Stimulated activated naive CD8-positive, alpha-beta T cell treated with anti-CD3 and anti-CD28 coated beads, Interleukin-15, Interleukin-2, amounts not matched to agents 100 ng/mL and 50 ng/mL, for 24 hours (primary cell): ENCODE data around the gene MYH11.

Experiments used
- H3K27ac Mint-ChIP-seq: one replicate; pipeline ENCODE4 v1.8.0; 2021; ENCODE audit warnings: mild to moderate bottlenecking, mixed read lengths
- H3K27me3 Mint-ChIP-seq: one replicate; pipeline ENCODE4 v1.8.0; 2021; ENCODE audit warnings: mixed read lengths
- H3K36me3 Mint-ChIP-seq: one replicate; pipeline ENCODE4 v1.8.0; 2021; ENCODE audit warnings: low read depth, mixed read lengths
- H3K4me1 Mint-ChIP-seq: one replicate; pipeline ENCODE4 v1.8.0; 2021; ENCODE audit warnings: low read depth, mixed read lengths
- H3K4me3 Mint-ChIP-seq: one replicate; pipeline ENCODE4 v1.8.0; 2021; ENCODE audit warnings: mild to moderate bottlenecking, mixed read lengths
- H3K9me3 Mint-ChIP-seq: one replicate; pipeline ENCODE4 v1.8.0; 2021; ENCODE audit warnings: mixed read lengths

Gene MYH11

DNA sequence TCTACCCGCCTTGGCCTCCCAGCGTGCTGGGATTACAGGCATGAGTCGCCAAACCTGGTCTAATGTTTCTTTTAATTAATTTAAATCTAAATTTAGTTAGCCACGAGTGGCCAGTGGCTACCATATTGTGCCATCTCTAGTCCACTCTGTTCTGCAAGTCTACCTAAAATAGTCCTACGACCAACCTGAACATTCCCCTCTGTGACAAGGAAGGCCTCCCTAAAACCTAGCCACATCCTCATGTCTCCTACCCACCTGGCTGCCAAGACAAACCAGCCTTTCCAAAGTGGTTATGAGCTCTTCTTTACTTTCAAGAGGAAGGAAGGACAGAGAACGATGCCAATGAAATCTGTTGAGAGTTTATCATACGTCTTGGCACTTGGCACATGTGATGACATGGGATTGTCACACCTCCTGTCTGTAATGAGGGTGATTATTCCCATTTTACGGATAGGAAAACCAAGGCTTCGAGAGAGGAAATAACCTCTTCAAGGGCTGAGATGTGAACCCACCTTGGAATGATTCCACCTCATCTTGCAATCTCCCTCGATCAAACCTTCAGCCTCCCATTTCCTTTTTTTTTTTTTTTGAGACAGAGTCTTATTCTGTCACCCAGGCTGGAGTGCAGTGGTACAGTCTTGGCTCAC lies 19.7 kb downstream of the MYH11 start:
- H3K36me3 Mint-ChIP-seq = no peaks in the 10 kb centered on the region
- H3K27ac Mint-ChIP-seq = no peak overlapping the region
- no peaks in the 10 kb centered on the region for H3K9me3 Mint-ChIP-seq
- peaks cover 8% of the 10 kb centered on the region for H3K4me1 Mint-ChIP-seq
- H3K27me3 Mint-ChIP-seq = no peaks in the 10 kb centered on the region
- no peak overlapping the region for H3K4me3 Mint-ChIP-seq

DNA sequence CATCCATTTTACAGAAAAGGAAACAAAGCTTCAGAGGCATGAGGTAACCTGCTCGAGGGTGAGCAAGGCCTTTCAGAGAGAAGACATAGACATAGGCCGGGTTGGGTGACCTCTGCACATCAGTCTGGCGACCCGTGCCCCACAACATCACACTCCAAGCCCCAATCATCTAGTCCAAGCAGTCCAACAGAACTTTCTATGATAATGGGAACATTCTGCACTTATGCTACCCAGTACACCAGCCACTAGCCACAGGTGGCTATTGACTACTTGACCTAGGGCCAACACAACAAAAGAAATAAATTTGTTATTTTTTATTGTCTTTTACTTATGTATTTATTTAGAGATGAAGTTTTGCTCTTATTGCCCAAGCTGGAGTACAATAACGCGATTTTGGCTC lies 20.8 kb downstream of the MYH11 start:
- Mint-ChIP-seq H3K36me3 (no peaks in the 10 kb centered on the region), H3K27ac (no peak overlapping the region), H3K4me1 (peaks cover 8% of the 10 kb centered on the region), H3K4me3 (no peak overlapping the region), H3K9me3 (no peaks in the 10 kb centered on the region), H3K27me3 (no peaks in the 10 kb centered on the region)

DNA sequence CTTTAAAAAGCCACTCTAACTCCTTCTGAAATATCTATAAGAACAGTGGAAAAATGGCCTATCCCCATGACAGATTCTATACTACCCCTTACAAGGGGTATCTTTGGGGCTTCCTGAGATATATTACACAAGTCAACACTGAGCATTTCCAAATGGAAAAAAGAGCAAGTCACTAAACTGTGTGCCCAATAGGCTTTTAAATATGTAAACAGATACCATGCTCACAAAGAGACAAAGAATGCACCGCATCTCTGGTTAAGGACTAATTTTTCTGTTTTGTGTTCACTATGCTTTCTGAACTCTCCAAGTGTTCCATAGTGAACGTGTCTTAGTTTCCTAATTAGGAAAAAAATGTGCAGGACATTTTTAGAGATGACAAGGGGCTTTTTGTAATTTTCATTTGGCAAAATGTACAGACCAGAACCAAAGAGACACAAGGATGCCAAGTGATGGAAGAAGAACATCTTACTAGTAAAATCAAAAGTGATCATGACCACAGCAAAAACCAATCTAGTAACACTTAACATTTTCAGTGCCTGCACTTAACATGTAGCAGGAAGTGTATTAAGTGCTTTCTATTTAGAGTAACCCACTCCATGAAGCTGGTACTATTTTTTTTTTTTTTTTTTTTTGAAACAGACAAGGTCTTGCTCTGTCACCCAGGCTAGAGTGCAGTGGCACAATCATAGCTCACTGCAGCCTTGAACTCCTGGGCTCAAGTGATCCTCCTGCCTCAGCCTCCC lies 21.5 kb downstream of the MYH11 start:
- H3K27ac Mint-ChIP-seq = no peak overlapping the region

DNA sequence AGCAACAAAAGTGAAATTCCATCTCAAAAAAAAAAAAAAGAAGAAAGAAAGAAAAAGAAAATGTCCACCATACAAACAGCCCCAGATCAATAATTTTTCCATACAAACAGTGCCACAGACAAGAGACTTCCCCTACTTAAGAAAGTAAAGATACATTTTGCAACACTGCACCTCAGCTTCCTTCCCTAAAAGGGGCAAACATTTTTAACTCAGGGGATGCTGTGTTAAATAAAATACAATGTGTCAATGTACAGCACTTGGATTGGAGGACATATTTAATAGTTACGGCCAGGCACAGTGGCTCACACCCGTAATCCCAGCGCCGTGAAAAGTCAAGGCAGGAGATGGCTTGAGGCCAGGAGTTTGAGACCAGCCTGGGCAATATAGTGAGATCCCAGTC lies 22.3 kb downstream of the MYH11 start:
- H3K4me3 Mint-ChIP-seq = no peak overlapping the region
- peaks cover 8% of the 10 kb centered on the region for H3K4me1 Mint-ChIP-seq
- no peaks in the 10 kb centered on the region for H3K36me3 Mint-ChIP-seq
- peak overlapping the region; percentile 21 for H3K27ac Mint-ChIP-seq
- no peaks in the 10 kb centered on the region for H3K9me3 Mint-ChIP-seq
- no peaks in the 10 kb centered on the region for H3K27me3 Mint-ChIP-seq

More for the DNA sequence above, 21.5 kb downstream of the MYH11 start:
- Mint-ChIP-seq H3K9me3 (no peaks in the 10 kb centered on the region), H3K4me3 (no peak overlapping the region), H3K27me3 (no peaks in the 10 kb centered on the region), H3K4me1 (peaks cover 8% of the 10 kb centered on the region), H3K36me3 (no peaks in the 10 kb centered on the region)

DNA sequence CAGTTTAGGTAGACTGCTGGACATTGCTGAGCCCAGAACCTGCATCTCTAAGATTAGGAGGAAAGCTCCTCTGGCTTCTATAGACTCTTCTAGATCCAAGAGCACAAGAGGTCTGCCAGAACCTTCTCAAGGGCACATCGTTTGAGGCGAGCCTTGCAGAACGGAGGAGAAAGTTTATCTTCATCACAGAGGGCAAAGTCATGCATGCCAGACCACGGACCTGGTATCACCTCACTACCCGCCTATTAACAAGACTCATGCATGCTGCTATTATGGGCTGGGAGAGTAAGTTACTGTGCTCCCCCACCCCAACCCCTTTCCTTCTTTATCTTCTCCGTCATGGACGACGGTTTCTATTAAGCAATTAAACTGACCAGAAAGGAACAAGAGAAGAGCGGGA lies 23.3 kb downstream of the MYH11 start:
- Mint-ChIP-seq H3K27me3 (no peaks in the 10 kb centered on the region), H3K9me3 (no peaks in the 10 kb centered on the region), H3K27ac (no peak overlapping the region), H3K4me3 (no peak overlapping the region), H3K4me1 (peaks cover 8% of the 10 kb centered on the region), H3K36me3 (no peaks in the 10 kb centered on the region)

DNA sequence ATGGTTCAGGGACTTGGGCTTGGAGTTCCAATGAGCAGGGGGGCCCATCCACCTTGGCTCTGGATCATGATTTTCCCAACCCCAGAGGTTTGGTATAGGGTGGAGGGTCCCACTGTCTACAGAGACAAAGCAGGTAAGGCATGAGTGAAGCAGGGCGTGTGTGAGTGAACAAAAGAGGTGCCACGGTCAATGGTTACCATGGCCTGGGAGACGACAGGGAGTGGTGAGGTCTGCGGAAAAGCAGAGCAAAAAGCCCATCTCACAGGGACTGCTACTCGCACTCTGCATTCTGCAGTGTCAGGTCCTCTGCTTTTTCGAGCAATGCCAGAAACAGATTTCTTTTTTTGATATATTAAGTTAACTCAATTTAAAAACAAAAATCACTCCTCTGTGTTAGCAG lies 24.6 kb downstream of the MYH11 start:
- H3K36me3 Mint-ChIP-seq = no peaks in the 10 kb centered on the region
- H3K9me3 Mint-ChIP-seq = no peaks in the 10 kb centered on the region
- H3K27me3 Mint-ChIP-seq = no peaks in the 10 kb centered on the region

DNA sequence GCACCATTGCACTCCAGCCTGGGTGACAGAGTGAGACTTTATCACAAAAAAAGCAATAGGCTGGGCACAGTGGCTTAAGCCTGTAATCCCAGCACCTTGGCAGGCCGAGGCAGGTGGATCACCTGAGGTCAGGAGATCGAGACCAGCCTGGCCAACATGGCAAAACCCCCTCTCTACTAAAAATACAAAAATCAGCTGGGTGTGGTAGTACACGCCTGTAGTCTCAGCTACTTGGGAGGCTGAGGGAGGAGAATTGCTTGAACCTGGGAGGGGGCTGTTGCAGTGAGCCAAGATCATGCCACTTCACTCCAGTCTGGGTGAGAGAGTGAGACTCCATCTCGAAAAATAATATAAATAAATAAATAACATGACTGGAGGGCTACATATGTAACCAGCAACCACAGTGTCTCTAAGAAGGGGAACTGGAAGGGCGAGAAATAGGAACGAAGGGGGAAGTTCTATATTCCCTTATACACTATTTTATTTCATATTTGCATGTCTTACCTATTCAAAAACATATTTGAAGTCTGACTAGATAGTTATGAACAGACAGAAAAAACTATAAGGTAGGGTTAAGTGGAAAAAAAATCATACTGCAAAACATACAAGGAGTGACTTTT lies 25.9 kb downstream of the MYH11 start:
- Mint-ChIP-seq H3K9me3 (no peaks in the 10 kb centered on the region), H3K27me3 (no peaks in the 10 kb centered on the region), H3K27ac (no peak overlapping the region), H3K4me1 (peaks cover 8% of the 10 kb centered on the region), H3K4me3 (no peak overlapping the region), H3K36me3 (no peaks in the 10 kb centered on the region)

More for the DNA sequence above, 24.6 kb downstream of the MYH11 start:
- H3K4me1 Mint-ChIP-seq = peaks cover 8% of the 10 kb centered on the region
- no peak overlapping the region for H3K4me3 Mint-ChIP-seq
- H3K27ac Mint-ChIP-seq = no peak overlapping the region

DNA sequence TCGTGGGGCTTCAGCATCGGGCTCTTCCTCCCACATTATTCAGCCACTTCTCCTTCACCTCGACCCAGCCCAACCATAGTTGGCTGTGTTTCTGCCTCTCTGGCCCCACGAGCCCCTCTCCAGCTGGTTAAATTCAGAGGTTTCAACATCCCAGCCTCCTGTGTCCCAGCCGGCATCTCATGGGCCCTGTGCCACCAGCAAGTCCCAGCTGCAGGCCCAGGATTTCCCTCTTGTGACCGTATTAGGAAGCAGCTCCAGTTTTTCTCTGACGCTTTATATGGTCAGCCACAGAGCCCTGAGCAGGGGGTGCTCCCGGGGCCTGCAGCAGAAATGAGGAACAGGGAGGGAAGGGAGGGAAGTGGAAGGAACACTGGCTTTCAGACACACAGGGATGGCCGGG lies 27.4 kb downstream of the MYH11 start:
- Mint-ChIP-seq H3K27ac (no peak overlapping the region), H3K9me3 (no peaks in the 10 kb centered on the region), H3K4me3 (no peak overlapping the region), H3K4me1 (no peaks in the 10 kb centered on the region), H3K36me3 (no peaks in the 10 kb centered on the region), H3K27me3 (no peaks in the 10 kb centered on the region)

DNA sequence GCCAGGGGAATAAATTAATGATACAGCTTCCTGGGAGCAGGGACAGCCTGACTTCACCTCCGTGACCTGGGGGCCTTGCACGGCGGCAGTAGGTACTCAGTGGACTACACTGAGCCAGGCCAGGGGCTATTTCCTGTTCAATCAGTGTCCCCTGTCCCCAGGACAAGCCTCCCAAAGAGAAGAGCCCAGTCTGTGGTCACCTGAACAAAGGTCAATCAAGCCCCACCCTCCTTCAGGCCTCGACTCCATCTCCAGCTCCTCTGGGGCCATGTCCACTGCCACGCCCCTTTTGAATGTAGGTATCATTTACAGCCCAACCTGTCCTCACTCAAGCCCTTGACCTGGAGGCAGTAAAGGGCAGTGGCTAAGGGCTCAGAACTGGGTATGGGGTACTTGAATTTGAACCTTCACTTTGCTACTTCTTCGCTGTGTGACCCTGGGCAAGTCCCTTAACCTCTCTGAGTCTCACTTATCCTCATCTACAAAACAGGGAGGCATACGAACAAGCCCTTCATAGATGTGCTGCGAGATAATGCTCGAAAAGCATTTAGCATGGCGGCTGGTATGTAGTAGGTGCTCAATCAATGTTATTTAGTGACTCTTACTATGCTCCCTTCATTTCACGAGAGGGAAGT lies 29.0 kb downstream of the MYH11 start:
- H3K4me3 Mint-ChIP-seq = no peak overlapping the region
- H3K27me3 Mint-ChIP-seq = no peaks in the 10 kb centered on the region
- no peaks in the 10 kb centered on the region for H3K9me3 Mint-ChIP-seq
- no peaks in the 10 kb centered on the region for H3K36me3 Mint-ChIP-seq
- no peaks in the 10 kb centered on the region for H3K4me1 Mint-ChIP-seq
- no peak overlapping the region for H3K27ac Mint-ChIP-seq

DNA sequence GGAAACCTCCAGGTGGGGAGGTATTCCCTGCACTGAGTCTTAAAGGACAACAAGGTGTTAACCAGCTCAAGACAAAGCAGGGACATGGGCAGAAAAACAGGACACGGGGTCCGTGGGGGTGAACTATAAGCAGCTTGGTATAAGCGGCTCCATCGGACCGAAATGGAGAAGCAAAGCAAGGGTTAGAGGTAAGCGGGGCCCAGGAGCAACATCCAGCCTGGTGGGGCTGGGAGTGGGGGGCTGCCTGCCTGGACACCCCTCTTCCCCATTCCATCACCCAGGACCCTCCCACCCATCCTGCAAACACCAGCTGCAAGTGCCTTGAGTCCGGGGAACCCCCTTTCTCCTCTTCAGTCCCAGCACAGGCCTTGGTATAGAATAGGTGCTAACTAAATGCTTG lies 29.5 kb downstream of the MYH11 start:
- H3K4me3 Mint-ChIP-seq = no peak overlapping the region
- H3K27me3 Mint-ChIP-seq = no peaks in the 10 kb centered on the region
- no peaks in the 10 kb centered on the region for H3K36me3 Mint-ChIP-seq
- no peaks in the 10 kb centered on the region for H3K9me3 Mint-ChIP-seq
- H3K27ac Mint-ChIP-seq = no peak overlapping the region
- no peaks in the 10 kb centered on the region for H3K4me1 Mint-ChIP-seq

DNA sequence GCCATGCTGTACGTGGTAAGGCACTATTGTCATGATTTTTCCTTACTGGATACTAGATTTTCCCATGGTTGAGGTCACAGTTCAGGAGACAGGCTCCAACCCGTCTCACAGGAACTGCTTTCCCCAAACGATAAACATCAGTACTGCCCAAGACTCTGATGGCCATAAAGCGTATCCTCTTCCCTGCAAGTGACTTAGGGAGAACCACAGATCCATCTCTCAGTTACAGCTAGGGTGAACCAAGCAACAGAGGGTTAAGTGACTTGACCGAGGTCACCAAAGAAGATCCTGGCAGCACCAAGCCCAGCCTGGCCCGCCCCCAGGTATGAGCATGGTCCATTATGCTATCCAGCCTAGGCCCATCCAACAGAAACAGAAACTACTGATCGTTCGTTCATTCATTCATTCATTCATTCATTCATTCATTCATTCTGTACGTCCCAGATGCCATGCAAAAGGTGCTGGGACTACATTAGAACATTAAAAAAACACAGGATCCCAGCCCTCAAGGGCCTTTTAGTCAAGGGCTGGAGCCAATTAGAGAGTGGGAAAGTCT lies 31.0 kb downstream of the MYH11 start:
- Mint-ChIP-seq H3K27ac (no peak overlapping the region), H3K27me3 (no peaks in the 10 kb centered on the region), H3K36me3 (no peaks in the 10 kb centered on the region), H3K9me3 (no peaks in the 10 kb centered on the region), H3K4me3 (no peak overlapping the region), H3K4me1 (no peaks in the 10 kb centered on the region)

DNA sequence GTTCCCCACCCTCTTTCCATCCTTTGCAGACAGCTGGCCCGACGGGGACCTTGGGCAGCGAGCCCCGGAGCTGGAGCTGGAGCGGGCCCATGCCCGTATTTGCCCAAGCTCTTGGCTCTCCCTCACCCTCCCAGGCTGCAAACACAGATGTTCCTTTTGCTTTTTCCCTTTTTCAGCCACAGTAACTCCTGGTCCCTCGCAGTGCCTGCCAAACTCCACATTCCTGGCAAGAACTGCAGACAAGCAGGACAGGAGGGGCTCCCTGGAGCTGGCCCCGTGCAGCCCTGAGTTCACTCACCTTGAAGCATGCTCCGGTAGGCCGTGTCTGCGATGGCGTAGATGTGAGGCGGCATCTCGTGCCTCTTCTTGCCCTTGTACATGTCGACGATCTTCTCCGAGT lies 33.9 kb downstream of the MYH11 start:
- no peak overlapping the region for H3K4me3 Mint-ChIP-seq
- no peaks in the 10 kb centered on the region for H3K9me3 Mint-ChIP-seq
- no peaks in the 10 kb centered on the region for H3K4me1 Mint-ChIP-seq
- H3K36me3 Mint-ChIP-seq = no peaks in the 10 kb centered on the region
- no peak overlapping the region for H3K27ac Mint-ChIP-seq
- H3K27me3 Mint-ChIP-seq = no peaks in the 10 kb centered on the region

DNA sequence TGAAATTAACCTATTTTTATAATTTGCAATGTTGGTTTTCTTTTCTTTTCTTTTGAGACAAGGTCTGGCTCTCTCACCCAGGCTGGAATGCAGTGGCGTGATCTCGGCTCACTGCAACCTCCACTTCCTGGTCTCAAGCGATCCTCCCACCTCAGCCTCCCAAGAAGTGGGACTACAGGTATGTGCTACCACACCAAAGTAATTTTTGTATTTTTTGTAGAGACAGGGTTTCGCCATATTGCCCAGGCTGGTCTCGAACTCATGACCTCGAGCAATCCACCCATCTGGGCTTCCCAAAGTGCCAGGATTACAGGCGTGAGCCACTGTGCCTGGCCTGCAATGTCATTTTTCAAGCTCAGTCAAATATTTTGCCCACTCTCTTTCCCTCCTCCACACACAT lies 36.0 kb downstream of the MYH11 start:
- no peak overlapping the region for H3K27ac Mint-ChIP-seq

DNA sequence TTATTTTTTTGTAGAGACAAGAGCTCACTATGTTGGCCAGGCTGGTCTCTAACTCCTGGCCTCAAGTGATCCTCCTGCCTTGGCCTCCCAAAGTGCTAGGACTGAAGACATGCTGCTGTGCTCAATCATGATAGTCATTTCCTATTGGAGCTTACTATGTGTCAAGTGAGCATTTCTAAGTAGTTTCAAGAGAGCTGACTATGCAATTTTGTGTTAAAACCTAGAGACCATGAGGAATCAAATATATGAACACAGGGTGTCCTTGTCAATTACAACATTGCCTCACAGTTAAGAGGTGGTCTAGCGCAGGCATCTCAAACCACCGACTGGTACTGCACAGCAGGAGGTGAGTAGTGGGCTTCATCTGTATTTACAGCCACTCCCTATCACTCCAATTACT lies 37.8 kb downstream of the MYH11 start:
- Mint-ChIP-seq H3K4me3 (no peak overlapping the region), H3K9me3 (peaks cover 11% of the 10 kb centered on the region), H3K27me3 (peaks cover 12% of the 10 kb centered on the region), H3K4me1 (no peaks in the 10 kb centered on the region), H3K27ac (no peak overlapping the region), H3K36me3 (no peaks in the 10 kb centered on the region)

More for the DNA sequence above, 36.0 kb downstream of the MYH11 start:
- no peaks in the 10 kb centered on the region for H3K4me1 Mint-ChIP-seq
- H3K9me3 Mint-ChIP-seq = peaks cover 7% of the 10 kb centered on the region
- H3K27me3 Mint-ChIP-seq = peaks cover 6% of the 10 kb centered on the region
- H3K4me3 Mint-ChIP-seq = no peak overlapping the region
- no peaks in the 10 kb centered on the region for H3K36me3 Mint-ChIP-seq

DNA sequence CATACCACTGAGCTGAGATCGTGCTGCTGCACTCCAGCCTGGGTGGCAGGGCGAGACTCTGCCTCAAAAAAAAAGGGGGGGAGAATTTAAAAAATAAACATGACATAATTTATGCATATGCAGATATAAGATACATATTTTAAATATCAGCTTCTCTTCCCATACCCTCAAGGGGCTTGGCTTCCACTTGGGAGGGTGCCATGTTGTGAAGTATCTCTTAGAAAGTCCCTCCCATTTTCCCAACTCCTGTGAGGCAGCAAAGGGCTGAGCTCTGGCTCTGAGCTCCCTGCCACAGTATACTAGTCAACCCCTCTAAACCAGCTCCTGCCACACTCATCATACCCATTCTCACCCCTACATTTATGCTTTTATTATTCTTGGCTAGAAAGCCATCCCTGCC lies 39.4 kb downstream of the MYH11 start:
- H3K27me3 Mint-ChIP-seq = peaks cover 12% of the 10 kb centered on the region
- H3K27ac Mint-ChIP-seq = no peak overlapping the region
- no peaks in the 10 kb centered on the region for H3K4me1 Mint-ChIP-seq
- no peak overlapping the region for H3K4me3 Mint-ChIP-seq
- H3K36me3 Mint-ChIP-seq = no peaks in the 10 kb centered on the region
- H3K9me3 Mint-ChIP-seq = peaks cover 11% of the 10 kb centered on the region
